Measurements from ENCODE around the gene FBLN1. TPM values are rescaled to one million over a fixed set of nuclear protein-coding genes. Genes with fewer than 3 reads are reported as not detected.

The FBLN1 gene
- total and polyA plus RNA-seq, 2 of the 8 experiments (the other 6 are each of a cell fraction or from before 2014, with no cell fraction given) = 159 to 168 TPM

DNA sequence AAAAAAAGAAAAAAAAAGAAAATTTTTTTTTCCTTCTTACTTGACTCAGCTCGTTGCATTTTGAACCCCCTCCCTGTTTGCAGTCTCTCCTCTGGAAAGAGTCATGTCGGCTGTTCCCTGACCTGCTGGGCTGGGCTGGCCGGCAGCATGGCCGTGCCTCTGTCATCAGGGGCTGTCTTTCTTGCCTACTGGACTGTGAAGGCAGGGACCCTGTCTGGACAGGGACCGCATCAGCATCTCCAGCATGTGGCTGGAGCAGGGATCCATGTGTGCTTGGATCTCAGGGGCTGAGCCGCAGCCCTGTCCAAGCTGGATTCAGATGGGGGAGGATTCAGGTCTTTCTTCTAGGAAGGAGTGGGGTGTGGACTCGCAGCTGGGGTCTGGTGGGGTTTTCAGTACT, 15.5 kb downstream of the FBLN1 start:
- no peak for FAIRE-seq
- POLR2A ChIA-PET (ENCODE audit: partially characterized antibody) = interaction anchor here (1.2 to 6.7 kb wide), 5 partner anchors 9 to 15 kb away, joined by 3 to 44 read pairs (median 4); partner anchors contain the start of gene FBLN1
- H3K4me2 ChIP-seq (ENCODE audit: insufficient read depth in 1 of 2, low read depth in 2 of 2, low read length in 2 of 2) = no peak overlapping the region
- TF ChIP-seq POLR2AphosphoS5 (IDR thresholded peaks at IDR 0.05; ENCODE audit: low read depth, low read length) = no peak
- TF ChIP-seq BACH1 (IDR thresholded peaks at IDR 0.05; ENCODE audit: low read length) = no peak
- no peak for TF ChIP-seq SP1 (IDR thresholded peaks at IDR 0.05; ENCODE audit: low read depth, low read length)
- no peak for TF ChIP-seq CREB1 (IDR thresholded peaks at IDR 0.05)
- TF ChIP-seq NRF1 (IDR thresholded peaks at IDR 0.05; ENCODE audit: low read depth, low read length) = no peak
- TF ChIP-seq RXRA (IDR thresholded peaks at IDR 0.05; ENCODE audit: insufficient read depth, low read depth, low read length) = no peak
- TF ChIP-seq KDM1A (IDR thresholded peaks at IDR 0.05; ENCODE audit: borderline replicate concordance, low read length) = no peak
- no peak for TF ChIP-seq GABPA (IDR thresholded peaks at IDR 0.05; ENCODE audit: borderline replicate concordance, insufficient read depth, low read length)
- TF ChIP-seq POLR2A (IDR thresholded peaks at IDR 0.05; ENCODE audit: control extremely low read depth in 1 of 2, low read depth in 2 of 2, low read length in 2 of 2) = no peak
- no peak for TF ChIP-seq JUND (IDR thresholded peaks at IDR 0.05; ENCODE audit: low read length)
- no peak for TF ChIP-seq RNF2 (IDR thresholded peaks at IDR 0.05; ENCODE audit: borderline replicate concordance, low read depth, low read length, missing control alignments, poor library complexity, severe bottlenecking)
- TF ChIP-seq E2F6 (IDR thresholded peaks at IDR 0.05) = no peak
- no peak for TF ChIP-seq SP2 (IDR thresholded peaks at IDR 0.05; ENCODE audit: low read length)
- TF ChIP-seq POU5F1 (IDR thresholded peaks at IDR 0.05; ENCODE audit: low read depth, low read length) = no peak
- TF ChIP-seq YY1 (IDR thresholded peaks at IDR 0.05; ENCODE audit: low read depth, low read length) = no peak

More for the DNA sequence above, 15.5 kb downstream of the FBLN1 start:
- no peak overlapping the region for H3K4ac ChIP-seq (replicated peaks; ENCODE audit: insufficient read length, low read depth, low read length)
- peak overlapping the region; percentile 80; the same call in 1 of the 2 replicates for H4K8ac ChIP-seq (ENCODE audit: extremely low read depth, insufficient read depth, low read length)
- H3K79me2 ChIP-seq (ENCODE audit: control insufficient read depth in 1 of 2, insufficient read depth in 2 of 2, low read length in 2 of 2) = peaks cover 0 to 43% of the 10 kb centered on the region in 2 experiments; a peak in 3 of 4 replicates
- peaks cover 11 to 32% (median 18%) of the 10 kb centered on the region in 4 experiments; a peak in 6 of 8 replicates for H3K36me3 ChIP-seq (ENCODE audit: control insufficient read depth in 2 of 4, insufficient read depth in 4 of 4, low read length in 3 of 4)
- no peak for DNase-seq (ENCODE audit: low read depth in 1 of 2, low spot score in 2 of 2)
- H3K4me3 ChIP-seq (ENCODE audit: extremely low read depth in 1 of 4, insufficient read depth in 2 of 4, low read depth in 3 of 4, low read length in 4 of 4) = no peak overlapping the region
- no peaks in the 10 kb centered on the region for H3K9me3 ChIP-seq (ENCODE audit: insufficient read depth in 2 of 2, low read depth in 1 of 2, low read length in 1 of 2)
- no peak overlapping the region for H3K18ac ChIP-seq (ENCODE audit: extremely low read depth, low read length)
- no peak overlapping the region for H2BK120ac ChIP-seq (replicated peaks; ENCODE audit: low read depth, low read length)
- CTCF ChIA-PET (ENCODE audit: partially characterized antibody) = interaction anchor here (0.6 to 1.4 kb wide), 4 partner anchors 34 to 258 kb away, joined by 3 to 5 read pairs (median 3); no protein-coding TSS in a partner anchor
- H2BK5ac ChIP-seq (ENCODE audit: low read depth, low read length) = peak overlapping the region; percentile 49; the same call in 1 of the 2 replicates
- H4K20me1 ChIP-seq (replicated peaks in 1 of 2; ENCODE audit: control insufficient read depth in 1 of 2, insufficient read depth in 2 of 2, low read length in 2 of 2) = peaks cover 6 to 38% of the 10 kb centered on the region in 2 experiments
- no peak overlapping the region for H3K27ac ChIP-seq (ENCODE audit: low read depth, low read length)
- no peaks in the 10 kb centered on the region; the same call in 1 of the 2 replicates for H3K23me2 ChIP-seq (ENCODE audit: low read depth, low read length)
- H2AFZ ChIP-seq (ENCODE audit: low read length) = no peak overlapping the region
- peaks cover 0 to 12% (median 2%) of the 10 kb centered on the region in 4 experiments; a peak in 6 of 7 replicates for H3K4me1 ChIP-seq (replicated peaks in 1 of 4; ENCODE audit: control insufficient read depth in 3 of 4, insufficient read depth in 4 of 4, low read length in 3 of 4)
- no peak overlapping the region for H3K23ac ChIP-seq (ENCODE audit: insufficient read length)
- H2BK15ac ChIP-seq (ENCODE audit: low read length) = no peak overlapping the region
- peaks cover 28% of the 10 kb centered on the region for H3K79me1 ChIP-seq (ENCODE audit: low read depth, low read length)
- no peak overlapping the region for H3K14ac ChIP-seq (ENCODE audit: insufficient read length)
- no peak overlapping the region for H2AK5ac ChIP-seq (ENCODE audit: low read depth, low read length)
- no peak overlapping the region for H2BK12ac ChIP-seq (ENCODE audit: low read depth, low read length)
- no peak overlapping the region for H4K91ac ChIP-seq (replicated peaks; ENCODE audit: insufficient read length, low read length)
- H3K56ac ChIP-seq (replicated peaks; ENCODE audit: insufficient read length, low read depth, low read length) = no peak overlapping the region
- WGBS, 2 experiments (ENCODE audit: extremely low coverage in 1 of 2, insufficient coverage in 1 of 2, insufficient read length in 1 of 2, insufficient replicate concordance in 2 of 2, low coverage in 1 of 2, low lambda C conversion rate in 2 of 2, missing lambda C conversion rate in 1 of 2) = 79% methylated on average over 7 of the region's 7 CpGs; no CpG with 5 or more reads in 1 of the 2 experiments
- no peak overlapping the region for H3K9ac ChIP-seq (replicated peaks in 1 of 4; ENCODE audit: extremely low read depth in 1 of 4, low read depth in 3 of 4, low read length in 3 of 4)
- no peak overlapping the region for H4K5ac ChIP-seq (ENCODE audit: insufficient read length, low read depth, low read length)
- H2BK20ac ChIP-seq (ENCODE audit: low read length) = no peak overlapping the region
- no peaks in the 10 kb centered on the region for H3K27me3 ChIP-seq (replicated peaks in 1 of 4; ENCODE audit: control insufficient read depth in 3 of 4, extremely low read depth in 1 of 4, insufficient read depth in 3 of 4, low read length in 3 of 4)

All from H1 (cell line).